ENCODE measurements around the gene HTT. TPM values are rescaled to one million over a fixed set of nuclear protein-coding genes. Genes with fewer than 3 reads are reported as not detected.
A peak's percentile ranks its signal among the peaks of the same experiment; 100 is the strongest.

Gene HTT
- total and polyA plus RNA-seq, 9 of the 15 experiments (the other 6 are each of a cell fraction or from before 2014, with no cell fraction given), result 0.66 to 31.6 (median 14.7) TPM

- TF ChIP-seq KDM5B (IDR thresholded peaks at IDR 0.05; ENCODE audit: insufficient replicate concordance, low read depth, low read length), result no peak
- no peak for TF ChIP-seq HDGF (IDR thresholded peaks at IDR 0.05)
- no peak for TF ChIP-seq PCBP2 (IDR thresholded peaks at IDR 0.05; ENCODE audit: low read depth, low read length, poor library complexity, severe bottlenecking)
- TF ChIP-seq TRIM28 (IDR thresholded peaks at IDR 0.05), result no peak
Measured at GRCh38 chr4:3192827-3193226, 118.3 kb downstream of the HTT start (continued).

- no peak for DNase-seq (ENCODE audit: extremely low read depth in 1 of 4, low spot score in 3 of 4)
- intact Hi-C loops (cut with micrococcal nuclease), result loop anchor here (5.0 to 10.0 kb wide), 2 partner anchors 131 to 249 kb away; partner anchors contain the start of gene HGFAC
- TF ChIP-seq ZKSCAN3 (CRISPR knock-in tag; IDR thresholded peaks at IDR 0.05) (no peak), SNRNP70 (optimal IDR thresholded peaks at IDR 0.05; ENCODE audit: low read depth, low read length) (no peak), CTCF (IDR thresholded peaks at IDR 0.05 in 2 of 3, conservative IDR thresholded peaks at IDR 0.05 in 1 of 3; ENCODE audit: insufficient read depth in 2 of 3, low read depth in 1 of 3, low read length in 3 of 3) (peak; percentile 22 to 64 (median 23); a peak in 3 of 6 replicates), RAD21 (CRISPR knock-in tag; conservative IDR thresholded peaks at IDR 0.05 in 1 of 2, IDR thresholded peaks at IDR 0.05 in 1 of 2) (peak; percentile 44 to 65; a peak in 3 of 4 replicates), TGIF2 (CRISPR knock-in tag; IDR thresholded peaks at IDR 0.05) (no peak), GATA2 (CRISPR knock-in tag; IDR thresholded peaks at IDR 0.05) (peak; percentile 84), DEAF1 (CRISPR knock-in tag; IDR thresholded peaks at IDR 0.05) (peak; percentile 25; the same call in 1 of the 2 replicates)
Measured at GRCh38 chr4:3193531-3194203, 119.2 kb downstream of the HTT start.

More at GRCh38 chr4:3193531-3194203, 119.2 kb downstream of the HTT start:
- Histone ChIP-seq H3K9ac (ENCODE audit: insufficient read depth in 1 of 2, low read depth in 2 of 2, low read length in 2 of 2) (no peak overlapping the region), H2AFZ (ENCODE audit: low read depth, low read length) (no peak overlapping the region), H3K4me1 (replicated peaks in 1 of 2; ENCODE audit: control insufficient read depth in 2 of 2, insufficient read depth in 2 of 2, low read length in 2 of 2) (no peaks in the 10 kb centered on the region), H3K9me1 (ENCODE audit: control insufficient read depth, insufficient read depth, low read length) (no peaks in the 10 kb centered on the region), H3K79me2 (ENCODE audit: control insufficient read depth, insufficient read depth, low read length) (no peaks in the 10 kb centered on the region), H4K20me1 (replicated peaks; ENCODE audit: control insufficient read depth, insufficient read depth, low read length) (0 out of 2 replicates have a peak, but pooled peaks cover 2% of the 10 kb centered on the region), H3K27ac (ENCODE audit: extremely low read depth, low read depth, low read length) (no peak overlapping the region), H3K9me3 (replicated peaks; ENCODE audit: control insufficient read depth, insufficient read depth, low read depth, low read length) (no peaks in the 10 kb centered on the region), H3K27me3 (ENCODE audit: control insufficient read depth in 2 of 2, insufficient read depth in 2 of 2, low read length in 2 of 2) (no peaks in the 10 kb centered on the region), H3K4me3 (no peak overlapping the region), H3K36me3 (ENCODE audit: control insufficient read depth, insufficient read depth, low read length) (peaks cover 13% of the 10 kb centered on the region; the same call in 2 of the 3 replicates), H3K4me2 (ENCODE audit: insufficient read depth, low read length) (no peak overlapping the region)
- ATAC-seq, result no peak
- CTCF ChIA-PET (ENCODE audit: low intra/inter-chr PET ratio), result interaction anchor here (0.7 to 1.6 kb wide), 3 partner anchors 130 to 287 kb away, joined by 3 to 17 read pairs (median 6); no protein-coding TSS in a partner anchor
- no peak for FAIRE-seq
- 45% methylated on average over 6 of the region's 6 CpGs for WGBS (ENCODE audit: insufficient coverage, low coverage, missing lambda C conversion rate)
- in situ Hi-C loops (cut with MboI), result no loop called here
- BruUV-seq (replicated peaks), result no TSS peak
- POLR2A ChIA-PET, result interaction anchor here (0.6 to 1.3 kb wide), 2 partner anchors 22 to 81 kb away, joined by 3 read pairs; no protein-coding TSS in a partner anchor
